ENCODE results near the gene ARHGEF38.
"Not testable (repeated sequence)": the region's sequence is repeated elsewhere in the genome, so short reads cannot be mapped to it uniquely, and the experiment has no call there.

Gene ARHGEF38

GRCh38 chr4:105563352-105563751, 10.9 kb downstream of the ARHGEF38 start:
- DNase-seq, result no peak

- no peak for DNase-seq
These were observed 16.2 kb downstream of the ARHGEF38 start for GRCh38 chr4:105568584-105568983.

- DNase-seq, result no peak
These were observed 16.8 kb downstream of the ARHGEF38 start for GRCh38 chr4:105569057-105569865.

DNA sequence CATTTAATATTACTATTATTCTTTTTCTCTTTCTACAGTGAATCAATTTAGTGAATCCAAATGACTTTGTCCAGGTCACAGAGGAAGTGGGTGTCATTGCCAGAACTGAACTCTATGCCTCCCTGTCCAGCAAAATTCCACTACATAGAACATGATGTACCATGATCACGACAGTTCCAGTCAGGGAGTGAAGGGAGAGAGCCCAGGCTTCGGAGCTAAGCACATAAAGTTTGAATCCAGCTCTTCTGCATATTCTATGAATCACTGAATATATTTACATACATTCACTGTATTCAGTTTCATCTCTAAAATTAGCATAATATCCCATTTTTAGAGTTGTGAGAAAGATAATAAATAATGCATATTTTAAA, 17.4 kb downstream of the ARHGEF38 start:
- no peak for DNase-seq

DNA sequence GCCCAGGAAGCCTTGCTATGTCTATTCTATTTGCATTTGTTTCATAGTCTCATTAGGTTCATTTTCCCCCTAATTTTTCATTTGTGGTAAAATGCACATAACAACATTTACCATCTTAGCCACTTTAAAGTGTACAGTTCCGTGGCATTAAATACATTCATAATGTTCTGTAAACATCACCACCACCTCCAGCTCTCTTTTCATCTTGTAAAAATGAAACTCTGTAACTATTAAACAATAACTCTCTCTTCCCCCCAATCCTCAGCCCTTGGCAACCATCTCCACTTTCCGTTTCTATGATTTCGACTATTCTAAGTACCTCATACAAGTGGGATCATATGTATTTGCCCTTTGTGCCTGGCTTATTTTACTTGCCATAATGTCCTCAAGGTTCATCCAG, 19.9 kb downstream of the ARHGEF38 start:
- no peak for DNase-seq

- no peak for DNase-seq
These were observed 34.4 kb downstream of the ARHGEF38 start for GRCh38 chr4:105586638-105587328.

DNA sequence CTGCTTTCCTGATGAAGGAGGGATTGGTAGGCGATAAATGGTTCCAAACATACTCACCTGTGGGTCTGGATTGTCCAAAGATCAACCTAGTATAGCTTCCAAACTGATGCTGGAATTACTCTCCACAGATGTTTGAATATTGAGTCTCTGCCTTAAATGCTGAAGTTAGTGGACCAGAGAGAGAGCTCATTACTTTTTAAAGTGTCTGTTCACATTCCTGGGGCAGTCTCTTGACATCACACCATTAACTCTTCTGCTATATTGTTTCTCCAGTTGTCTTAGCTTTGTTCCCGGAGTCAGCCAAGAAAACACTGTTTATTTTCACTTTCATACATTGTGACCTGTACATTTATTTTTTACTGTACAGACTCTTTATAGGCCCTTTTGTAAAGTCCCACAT, 35.4 kb downstream of the ARHGEF38 start:
- DNase-seq, result no peak

GRCh38 chr4:105588252-105588651, 35.8 kb downstream of the ARHGEF38 start:
- no peak for DNase-seq

DNA sequence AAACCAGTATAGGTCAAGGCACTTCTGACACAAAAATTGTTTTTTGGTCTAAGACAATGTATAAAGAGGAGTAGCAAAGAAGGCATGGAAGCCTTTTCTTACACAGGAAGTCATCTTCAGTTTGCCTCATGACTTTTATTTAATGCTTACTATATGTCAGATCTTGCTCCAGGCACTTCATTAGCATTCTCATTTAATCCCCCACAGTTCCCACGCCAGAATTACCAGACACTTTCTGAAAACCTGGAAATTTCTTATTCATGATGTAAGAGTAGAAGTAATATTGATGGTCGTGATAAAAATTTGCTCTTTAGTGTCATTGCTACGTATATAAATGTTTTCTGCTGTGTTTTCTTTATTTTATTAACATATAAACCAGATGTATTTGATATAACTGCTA, 39.2 kb downstream of the ARHGEF38 start:
- no peak for DNase-seq

- no peak for DNase-seq
These were observed 41.9 kb downstream of the ARHGEF38 start for GRCh38 chr4:105594099-105595010.

DNA sequence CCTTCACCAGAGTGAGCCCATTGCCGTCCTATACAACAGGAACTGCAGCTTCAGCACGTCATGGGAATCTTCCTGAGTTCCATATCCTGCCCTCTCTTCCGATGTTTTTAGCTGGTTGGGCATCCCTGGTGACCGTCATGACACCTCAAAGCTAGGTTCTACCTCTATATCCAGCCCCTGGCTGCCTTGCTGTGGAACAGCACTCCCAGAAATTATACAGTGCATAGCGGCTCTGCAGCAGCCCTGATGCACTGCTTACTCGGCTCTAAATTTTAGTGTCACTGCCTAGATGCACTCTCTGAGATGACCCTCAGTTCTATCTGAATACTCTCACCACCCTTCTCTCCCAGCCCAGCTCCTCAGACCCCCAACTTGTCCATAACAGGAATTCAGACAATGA, 44.3 kb downstream of the ARHGEF38 start:
- no peak for DNase-seq

- no peak for DNase-seq
These were observed 45.6 kb downstream of the ARHGEF38 start for GRCh38 chr4:105598052-105598451.

DNA sequence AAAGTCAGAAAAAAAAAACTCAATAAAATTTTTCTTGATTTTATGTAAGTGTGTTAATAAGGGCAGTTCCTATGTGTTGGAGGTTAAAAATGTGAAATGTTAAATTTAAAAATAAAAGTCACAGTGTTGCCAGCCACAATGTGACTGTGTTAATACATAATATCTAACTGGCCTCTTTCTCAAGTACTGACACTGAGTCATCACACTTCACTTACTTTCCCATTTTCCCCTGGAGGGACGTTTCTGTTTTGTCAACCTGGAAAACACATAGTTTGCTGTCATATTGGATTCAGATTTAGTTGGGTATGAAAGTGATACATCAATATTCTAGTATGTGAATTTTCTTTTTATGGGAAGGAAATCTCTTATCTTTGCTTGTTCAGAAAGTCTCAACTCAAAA, 46.4 kb downstream of the ARHGEF38 start:
- no peak for DNase-seq

GRCh38 chr4:105599482-105599881, 47.1 kb downstream of the ARHGEF38 start:
- no peak for DNase-seq

DNA sequence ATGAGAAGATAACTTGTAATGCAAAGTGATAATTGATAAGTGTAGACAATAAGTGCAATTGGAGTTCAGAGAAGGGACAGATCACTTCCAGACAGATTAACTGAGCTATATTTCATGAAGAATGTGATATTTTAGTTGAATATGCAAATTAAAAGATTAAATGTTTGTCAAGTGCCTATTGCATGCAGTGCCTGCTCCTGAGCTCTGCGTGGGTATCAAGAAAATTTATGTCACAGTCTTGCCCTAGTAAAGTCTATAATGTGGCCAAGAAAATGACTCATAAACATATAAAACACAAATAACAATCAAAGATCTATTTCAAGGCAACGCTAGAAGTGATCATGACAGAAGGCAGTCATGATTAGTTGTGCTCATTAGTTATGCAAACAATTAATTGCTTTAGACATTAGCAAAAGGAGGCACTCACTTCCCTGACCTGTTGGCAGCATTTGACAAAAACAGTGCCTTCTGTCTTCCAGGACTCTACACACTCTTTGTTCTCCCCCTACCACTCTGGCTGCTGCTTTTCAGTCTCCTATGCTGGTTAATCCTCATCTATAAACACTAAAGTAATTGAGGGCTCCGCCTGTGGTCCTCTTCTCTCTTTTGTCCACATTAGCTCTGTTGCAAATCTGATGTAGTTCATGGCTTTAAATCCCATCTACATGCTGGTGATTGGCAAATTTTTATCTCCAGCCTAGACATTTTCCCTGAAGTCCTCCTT, 47.7 kb downstream of the ARHGEF38 start:
- DNase-seq, result no peak

- DNase-seq, result no peak
These were observed 48.5 kb downstream of the ARHGEF38 start for GRCh38 chr4:105600951-105601350.

DNA sequence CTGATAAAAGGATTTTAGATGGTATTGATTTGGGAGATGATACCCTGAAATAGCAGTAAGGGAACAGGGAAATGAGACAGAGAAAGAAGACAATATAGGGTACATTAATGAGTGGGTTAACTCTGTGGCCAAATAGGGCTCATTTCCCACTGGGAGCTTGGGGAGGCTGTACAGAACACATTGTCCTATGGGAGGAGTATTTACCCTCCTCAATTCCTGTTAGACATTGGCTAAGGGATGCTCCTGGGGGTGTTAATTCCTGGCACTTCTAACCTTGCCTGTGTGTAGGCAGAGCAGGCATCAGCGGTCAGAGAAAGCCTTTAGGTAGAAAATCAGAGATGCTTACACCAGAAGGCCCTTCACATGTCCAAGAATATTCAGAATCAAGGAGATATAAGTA, 49.0 kb downstream of the ARHGEF38 start:
- DNase-seq, result no peak

DNA sequence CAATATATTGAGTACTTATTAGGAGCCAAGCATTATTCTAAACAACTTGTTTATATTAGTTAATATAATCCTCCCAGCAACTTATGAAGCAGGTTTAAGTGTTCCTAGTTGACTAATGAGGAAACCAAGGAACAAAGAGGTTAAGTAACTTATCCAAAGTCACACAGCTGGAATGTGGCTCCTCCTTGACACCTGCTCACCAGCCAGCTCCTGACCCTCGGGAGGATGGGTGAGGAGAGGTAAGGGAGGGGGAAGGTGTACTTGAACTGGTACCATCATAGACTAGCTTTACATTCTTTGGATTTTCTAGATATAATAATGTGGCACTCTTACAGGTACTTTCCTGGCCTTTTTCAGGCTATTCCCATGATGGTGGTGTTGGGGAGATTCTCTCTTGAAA, 50.7 kb downstream of the ARHGEF38 start:
- DNase-seq, result no peak

DNA sequence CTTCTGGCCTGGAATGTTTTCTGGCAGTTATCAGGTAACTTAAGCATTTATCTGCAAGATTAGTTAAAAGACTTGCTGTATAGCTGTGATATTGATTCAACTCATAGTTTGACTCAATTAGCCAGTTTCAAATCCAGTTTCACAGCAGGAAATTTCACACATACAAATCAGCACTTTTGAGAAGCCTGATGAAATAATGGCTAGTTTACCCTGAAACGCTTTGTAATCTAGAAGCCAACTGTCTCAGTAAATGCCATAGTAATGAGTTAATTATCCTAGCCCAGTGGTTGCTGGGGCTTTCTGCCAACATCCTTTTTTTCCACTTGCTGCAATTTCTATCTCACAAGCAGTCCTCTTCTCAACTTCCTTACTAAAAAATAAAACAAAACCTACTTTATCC, 53.1 kb downstream of the ARHGEF38 start:
- peak; percentile 14 for DNase-seq

DNA sequence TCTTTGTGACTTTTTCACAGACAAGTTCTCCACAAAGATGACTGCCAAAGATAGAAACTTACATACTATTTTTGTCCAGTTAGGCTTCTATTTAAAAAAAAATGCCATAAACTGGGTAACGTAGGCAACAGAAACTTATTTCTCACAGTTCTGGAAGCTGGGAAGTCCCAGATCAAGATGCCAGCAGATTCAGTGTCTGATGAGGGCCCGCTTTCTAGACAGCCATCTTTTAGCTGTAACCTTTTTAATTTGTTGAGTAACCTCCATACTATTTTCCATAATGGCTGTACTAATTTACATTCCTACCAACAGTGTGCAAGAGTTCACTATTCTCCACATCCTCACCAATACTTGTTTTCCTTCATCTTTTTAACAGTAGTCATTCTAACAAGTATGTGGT, 55.5 kb downstream of the ARHGEF38 start:
- DNase-seq, result no peak

DNA sequence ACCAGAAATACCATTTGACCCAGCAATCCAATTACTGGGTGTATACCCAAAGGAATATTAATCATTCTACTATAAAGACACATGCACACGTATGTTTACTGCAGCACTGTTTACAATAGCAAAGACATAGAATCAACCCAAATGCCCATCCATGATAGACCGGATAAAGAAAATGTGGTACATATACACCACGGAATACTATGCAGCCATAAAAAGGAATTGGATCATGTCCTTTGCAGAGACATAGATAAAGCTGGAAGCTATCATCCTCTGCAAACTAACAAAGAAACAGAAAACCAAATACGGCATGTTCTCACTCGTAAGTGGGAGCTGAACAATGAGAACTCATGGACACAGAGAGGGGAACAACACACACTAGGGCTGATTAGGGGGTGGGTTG, 57.4 kb downstream of the ARHGEF38 start:
- not testable (repeated sequence) for DNase-seq

DNA sequence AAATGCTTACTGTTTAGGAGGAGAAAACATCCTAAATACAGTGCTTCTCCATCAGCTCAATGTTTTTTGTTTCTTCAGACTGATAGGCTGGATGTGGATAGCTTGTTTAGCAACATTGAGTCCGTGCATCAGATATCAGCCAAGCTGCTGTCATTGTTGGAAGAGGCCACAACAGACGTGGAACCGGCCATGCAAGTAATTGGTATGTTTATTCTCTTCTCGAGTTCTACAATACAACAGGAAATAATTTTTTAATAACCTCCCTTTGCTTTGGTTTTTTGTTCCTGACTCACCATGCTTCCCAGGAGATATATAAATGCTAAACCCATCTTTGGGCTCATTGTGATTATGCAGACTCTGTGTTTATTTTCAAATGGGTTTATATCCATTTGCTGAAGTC, 60.9 kb downstream of the ARHGEF38 start:
- DNase-seq, result no peak
